HEK293 (cell line): ENCODE measurements around the gene MUSTN1.

ENCODE experiments used
- CTCF ChIA-PET: fragments of 350-600 bp; formaldehyde crosslinking; extraction: SDS; loops from one replicate; lab custom pipeline; 2021; ENCODE audit warnings: antibody characterized with exemption; lab: Yijun Ruan, JAX
- POLR2A ChIA-PET: fragments of 300-600 bp; formaldehyde crosslinking; extraction: SDS; loops from one replicate; lab custom pipeline; 2020; ENCODE audit warnings: antibody characterized with exemption, inconsistent platforms; lab: Yijun Ruan, JAX
- H3K27ac ChIP-seq: fragments of 200-500 bp; sonication (Bioruptor generic); 2 replicates; pipeline ENCODE4 v1.5.1; 2014; ENCODE audit warnings: low read depth, low read length, control low read depth, inconsistent platforms; ENCODE audit errors: extremely low read depth
- H3K36me3 ChIP-seq, 2 experiments: fragments of 200-500 bp in 1 of 2; sonication (Bioruptor generic) in 1 of 2; 1 replicate in 1 of 2; 2 replicates in 1 of 2; pipeline ENCODE4 v1.5.1; 2014 to 2017; ENCODE audit warnings: inconsistent platforms in 2 of 2, low read length in 2 of 2; ENCODE audit not compliant: control insufficient read depth in 2 of 2, insufficient read depth in 1 of 2
- H3K4me1 ChIP-seq: fragments of 200-500 bp; sonication (Bioruptor generic); 2 replicates; pipeline ENCODE4 v1.5.1; 2014; ENCODE audit warnings: mild to moderate bottlenecking, low read length, inconsistent platforms; ENCODE audit not compliant: control insufficient read depth, insufficient read depth
- H3K4me3 ChIP-seq: 2 replicates; pipeline ENCODE4 v1.5.1; 2011; ENCODE audit warnings: low read depth, mild to moderate bottlenecking, control low read depth, low read length, moderate library complexity
- H3K9me3 ChIP-seq: fragments of 200-500 bp; sonication (Bioruptor generic); 2 replicates; pipeline ENCODE4 v1.5.1; 2014; ENCODE audit warnings: low read depth, low read length, inconsistent platforms; ENCODE audit not compliant: control insufficient read depth, insufficient read depth
- GFI1B ChIP-seq: fragments of 450-650 bp; formaldehyde crosslinking; IDR thresholded peaks from 2 replicates; pipeline ENCODE4 v1.5.1; 2016; ENCODE audit warnings: missing biosample characterization, missing genetic modification characterization
- HOXA7 ChIP-seq: sonication (generic); formaldehyde crosslinking; IDR thresholded peaks from 2 replicates; pipeline ENCODE4 v1.8.1; 2022; ENCODE audit warnings: missing genetic modification reagents, borderline replicate concordance
- ZNF112 ChIP-seq: fragments of 450-650 bp; formaldehyde crosslinking; IDR thresholded peaks from 2 replicates; pipeline ENCODE4 v1.5.0; 2017; ENCODE audit warnings: missing biosample characterization, missing genetic modification characterization
- ZNF114 ChIP-seq: fragments of 450-650 bp; formaldehyde crosslinking; IDR thresholded peaks from 2 replicates; pipeline ENCODE4 v1.5.0; 2017; ENCODE audit warnings: missing biosample characterization, missing genetic modification characterization
- ZNF121 ChIP-seq: fragments of 450-650 bp; formaldehyde crosslinking; IDR thresholded peaks from 2 replicates; pipeline ENCODE4 v1.5.1; 2016; ENCODE audit warnings: missing biosample characterization, missing genetic modification characterization
- ZNF132 ChIP-seq: fragments of 450-650 bp; formaldehyde crosslinking; IDR thresholded peaks from 2 replicates; pipeline ENCODE4 v1.5.1; 2017; ENCODE audit warnings: missing biosample characterization, missing genetic modification characterization, borderline replicate concordance
- ZNF335 ChIP-seq: fragments of 450-650 bp; formaldehyde crosslinking; conservative IDR thresholded peaks from 2 replicates; pipeline ENCODE4 v1.5.1; 2016; ENCODE audit warnings: missing biosample characterization, missing genetic modification characterization
- ZNF416 ChIP-seq: fragments of 450-650 bp; formaldehyde crosslinking; IDR thresholded peaks from 2 replicates; pipeline ENCODE4 v1.5.1; 2016; ENCODE audit warnings: missing biosample characterization, missing genetic modification characterization
- ZNF518A ChIP-seq: fragments of 450-650 bp; formaldehyde crosslinking; conservative IDR thresholded peaks from 2 replicates; pipeline ENCODE4 v1.5.1; 2016; ENCODE audit warnings: low read depth, missing biosample characterization, missing genetic modification characterization
- ZNF600 ChIP-seq: fragments of 450-650 bp; formaldehyde crosslinking; IDR thresholded peaks from 2 replicates; pipeline ENCODE4 v1.5.1; 2016; ENCODE audit warnings: missing biosample characterization, missing genetic modification characterization
- ZNF645 ChIP-seq: fragments of 450-650 bp; formaldehyde crosslinking; IDR thresholded peaks from 2 replicates; pipeline ENCODE4; 2016; ENCODE audit warnings: missing biosample characterization, missing genetic modification characterization
- ZNF707 ChIP-seq: fragments of 450-650 bp; formaldehyde crosslinking; IDR thresholded peaks from 2 replicates; pipeline ENCODE4 v1.5.1; 2016; ENCODE audit warnings: missing biosample characterization, missing genetic modification characterization
- ZNF830 ChIP-seq: fragments of 450-650 bp; IDR thresholded peaks from 2 replicates; pipeline ENCODE4 v1.5.0; 2018; ENCODE audit warnings: missing biosample characterization, missing genetic modification characterization, low read depth, mild to moderate bottlenecking, moderate library complexity

MUSTN1 gene

DNA sequence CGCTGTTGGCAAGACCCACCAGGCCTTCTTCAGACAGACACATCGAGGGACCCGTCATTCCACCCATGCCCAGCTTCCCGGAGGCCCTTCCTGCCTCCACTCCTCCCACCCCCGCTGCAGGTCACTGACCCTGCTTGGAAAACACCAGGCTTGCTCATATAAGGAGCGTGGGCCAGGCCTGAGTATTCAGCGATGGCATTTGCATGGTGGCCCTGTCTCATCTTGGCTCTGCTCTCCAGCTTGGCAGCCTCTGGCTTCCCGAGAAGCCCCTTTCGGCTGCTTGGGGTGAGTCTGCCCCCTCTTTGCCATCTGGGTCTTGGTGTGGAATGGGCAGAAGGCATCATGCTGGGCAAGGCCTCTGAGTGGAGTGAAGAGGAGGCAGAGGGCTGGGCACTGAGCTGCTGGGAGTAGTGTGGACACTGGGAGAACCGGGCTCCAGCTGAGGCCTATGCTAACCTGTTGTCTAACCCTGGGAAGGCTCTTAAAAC, 40.2 kb downstream of the MUSTN1 start, which contains the start of gene ITIH3:
Gene ITIH3 (plus strand): TSS at position 185 of the 488 bp plus-strand sequence. CDS start 8 bp downstream, at position 193.
- Histone ChIP-seq H3K36me3 (no peaks in the 10 kb centered on the region), H3K4me1 (no peaks in the 10 kb centered on the region), H3K9me3 (no peaks in the 10 kb centered on the region), H3K27ac (no peak within 1 kb of the TSS), H3K4me3 (no peak within 1 kb of the TSS)
- ChIA-PET CTCF (no interaction called here), POLR2A (no interaction called here)
- TF ChIP-seq ZNF645, result no peak

DNA sequence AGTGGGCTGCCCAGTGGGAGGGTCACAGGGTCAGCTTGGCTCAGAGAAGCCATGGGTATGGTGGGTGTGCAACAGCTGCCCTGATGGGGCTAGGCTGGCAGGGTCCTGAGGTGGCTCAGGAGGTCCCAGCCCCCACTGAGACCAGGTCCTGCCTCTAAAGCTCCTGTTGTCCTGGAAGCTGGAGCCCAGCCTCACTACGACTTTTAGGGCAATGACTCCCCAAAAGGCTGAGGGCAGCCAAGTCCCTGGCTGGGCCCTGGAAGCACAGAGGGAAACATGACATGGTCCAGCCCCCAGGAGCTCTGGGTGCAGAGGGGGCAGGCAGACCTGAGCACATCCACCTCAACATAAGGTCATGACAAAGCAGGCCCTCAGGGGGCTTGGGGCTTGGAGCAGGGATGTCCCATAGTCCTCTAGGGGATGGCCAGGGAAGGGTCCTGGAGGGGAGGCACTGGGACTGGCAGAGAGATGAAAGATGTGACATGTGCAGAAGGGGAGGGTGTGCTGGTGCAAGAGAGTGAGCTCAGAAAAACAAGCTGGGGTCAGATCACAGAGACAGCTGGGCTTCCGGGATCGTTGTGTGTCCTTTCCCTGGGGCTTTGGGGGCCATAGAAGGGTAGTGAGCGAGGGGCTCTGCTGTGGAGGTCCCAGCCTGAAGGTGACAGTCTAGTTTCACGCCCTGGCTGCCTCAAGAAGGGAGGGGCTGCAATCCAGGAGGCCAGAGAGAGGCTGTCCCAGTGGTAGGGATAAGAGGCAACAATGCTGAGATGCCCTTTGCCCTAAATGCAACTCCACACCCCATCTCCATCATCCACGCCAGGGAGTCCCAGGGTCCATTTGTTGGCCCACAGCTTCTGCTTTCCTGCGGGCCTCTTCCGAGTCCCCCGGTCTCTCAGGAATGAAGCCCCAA, 40.9 kb downstream of the MUSTN1 start:
- Histone ChIP-seq H3K9me3 (no peaks in the 10 kb centered on the region), H3K36me3 (no peaks in the 10 kb centered on the region), H3K27ac (no peak overlapping the region), H3K4me1 (no peaks in the 10 kb centered on the region), H3K4me3 (no peak overlapping the region)
- POLR2A ChIA-PET, result no interaction called here
- TF ChIP-seq ZNF600 (tag by site-specific recombination) (no peak), ZNF112 (tag by site-specific recombination) (no peak), ZNF132 (tag by site-specific recombination) (no peak), HOXA7 (CRISPR knock-in tag) (no peak), ZNF518A (tag by site-specific recombination) (no peak), ZNF121 (no peak), ZNF707 (tag by site-specific recombination) (no peak), ZNF830 (no peak), ZNF416 (tag by site-specific recombination) (no peak), ZNF114 (no peak)
- CTCF ChIA-PET, result interaction anchor here (1.0 kb wide), 1 partner anchor 11 kb away, joined by 3 read pairs; no protein-coding TSS in a partner anchor

DNA sequence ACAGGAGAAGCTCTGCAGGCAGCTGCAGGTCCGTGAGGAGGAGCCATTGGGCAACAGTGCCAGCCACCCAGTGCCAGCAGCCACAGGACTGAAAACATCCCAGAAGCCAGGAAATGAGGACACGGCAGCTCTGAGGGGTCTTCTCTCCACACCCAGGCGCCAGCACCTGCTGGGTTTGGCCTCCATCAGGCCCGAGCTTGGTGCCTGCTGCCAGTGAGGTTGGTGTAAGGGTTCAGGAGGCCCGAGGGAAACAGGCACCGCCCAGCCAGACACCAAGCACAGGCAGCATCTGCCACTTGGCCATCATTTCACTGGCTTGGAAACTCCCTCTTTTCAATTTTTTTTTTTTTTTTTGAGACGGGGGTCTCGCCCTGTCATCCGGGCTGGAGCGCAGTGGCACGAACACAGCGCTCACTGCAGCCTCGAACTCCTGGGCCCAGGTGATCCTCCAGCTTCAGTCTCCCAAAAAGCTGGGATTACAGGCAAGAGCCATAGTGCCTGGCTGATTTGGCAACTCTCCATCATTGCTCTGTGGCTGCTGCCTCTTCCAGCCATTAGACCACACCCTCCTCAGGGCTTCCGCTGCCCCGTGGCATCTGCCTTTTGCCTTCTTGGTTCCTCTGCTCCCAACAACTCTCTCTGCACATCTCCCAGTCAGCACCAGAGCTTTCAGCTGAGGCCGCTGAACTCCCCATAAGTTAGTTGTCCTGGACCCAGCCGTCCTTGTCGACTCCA, 41.7 kb downstream of the MUSTN1 start:
- ChIA-PET CTCF (interaction anchor here (0.6 to 1.0 kb wide), 2 partner anchors 10 to 48 kb away, joined by 3 to 4 read pairs; no protein-coding TSS in a partner anchor), POLR2A (interaction anchor here (1.3 kb wide), 1 partner anchor 22 kb away, joined by 3 read pairs; the partner anchor contains the start of gene NEK4)
- TF ChIP-seq GFI1B (tag by site-specific recombination) (no peak), ZNF335 (tag by site-specific recombination) (0 out of 2 replicates have a peak, but pooled peaks have one; percentile 14)
- Histone ChIP-seq H3K36me3 (no peaks in the 10 kb centered on the region), H3K27ac (no peak overlapping the region), H3K4me3 (no peak overlapping the region), H3K4me1 (no peaks in the 10 kb centered on the region), H3K9me3 (no peaks in the 10 kb centered on the region)
